OCI-LY7 (cell line): ENCODE data around the gene ADPRHL1. TPM values are rescaled to one million over a fixed set of nuclear protein-coding genes. Genes with fewer than 3 reads are reported as not detected.
"Not testable (repeated sequence)": the region's sequence is repeated elsewhere in the genome, so short reads cannot be mapped to it uniquely, and the experiment has no call there.

Experiments
- BruUV-seq: library from RNA; stranded (reverse); fragments of 400-500 nt; replicated peaks from 2 replicates; lab custom pipeline; 2021; lab: Mats Ljungman, UMichigan
- CTCF ChIA-PET: fragments of 300-600 bp; sonication (Branson Sonifier 250); formaldehyde crosslinking; loops from one replicate; lab custom pipeline; 2022; ENCODE audit warnings: antibody characterized with exemption; ENCODE audit not compliant: unreplicated experiment; lab: Charles Lee
- POLR2A ChIA-PET: fragments of 300-600 bp; sonication (Branson Sonifier 250); formaldehyde crosslinking; loops from one replicate; lab custom pipeline; 2022; ENCODE audit warnings: antibody characterized with exemption; lab: Charles Lee
- DNase-seq: peaks from one replicate; pipeline ENCODE4 v3.0.0-alpha.2; 2015; ENCODE audit warnings: low spot score
- H2AFZ ChIP-seq: fragments of 200-600 bp; sonication (generic), shearing (Covaris generic); 2 replicates; pipeline ENCODE4 v1.6.1; 2014; ENCODE audit warnings: mild to moderate bottlenecking, antibody characterized with exemption, low read length, moderate library complexity
- H3K27ac ChIP-seq: fragments of 200-600 bp; sonication (generic); 2 replicates; pipeline ENCODE4 v1.5.1; 2014; ENCODE audit warnings: mixed run types, low read depth, mild to moderate bottlenecking, moderate library complexity, low read length, inconsistent platforms; ENCODE audit not compliant: poor library complexity, severe bottlenecking
- H3K36me3 ChIP-seq: fragments of 200-600 bp; sonication (generic); 2 replicates; pipeline ENCODE4 v1.6.1; 2014; ENCODE audit warnings: mild to moderate bottlenecking, antibody characterized with exemption, low read length, moderate library complexity, mixed read lengths; ENCODE audit not compliant: insufficient read depth
- H3K4me1 ChIP-seq: fragments of 200-600 bp; sonication (generic); 2 replicates; pipeline ENCODE4 v1.5.1; 2014; ENCODE audit warnings: mild to moderate bottlenecking, low read length; ENCODE audit not compliant: insufficient read depth, poor library complexity, severe bottlenecking
- H3K4me2 ChIP-seq: fragments of 200-600 bp; sonication (generic); 2 replicates; pipeline ENCODE4 v1.6.1; 2014; ENCODE audit warnings: mild to moderate bottlenecking, low read length
- H3K4me3 ChIP-seq: fragments of 200-600 bp; sonication (generic); 2 replicates; pipeline ENCODE4 v1.5.1; 2014; ENCODE audit warnings: mild to moderate bottlenecking, low read depth, low read length; ENCODE audit not compliant: poor library complexity, severe bottlenecking
- H3K79me2 ChIP-seq: fragments of 200-600 bp; sonication (generic); 2 replicates; pipeline ENCODE4 v1.6.1; 2016; ENCODE audit warnings: low read depth, mild to moderate bottlenecking, low read length, moderate library complexity, mixed read lengths; ENCODE audit not compliant: insufficient read depth
- H3K9me2 ChIP-seq: fragments of 200-600 bp; sonication (generic); 2 replicates; pipeline ENCODE4 v1.6.1; 2016; ENCODE audit warnings: mild to moderate bottlenecking, low read length, mixed read lengths; ENCODE audit not compliant: insufficient read depth
- H3K9me3 ChIP-seq: fragments of 200-600 bp; sonication (generic); 2 replicates; pipeline ENCODE4 v1.6.1; 2014; ENCODE audit warnings: mild to moderate bottlenecking, mixed run types, low read length, mixed read lengths
- H4K20me1 ChIP-seq: fragments of 200-600 bp; sonication (generic); 2 replicates; pipeline ENCODE4 v1.6.1; 2014; ENCODE audit warnings: mild to moderate bottlenecking, antibody characterized with exemption, low read length, moderate library complexity, mixed read lengths; ENCODE audit not compliant: insufficient read depth
- CTCF ChIP-seq: fragments of 200-600 bp; sonication (generic); conservative IDR thresholded peaks from 2 replicates; pipeline ENCODE4 v1.5.1; 2014; ENCODE audit warnings: mild to moderate bottlenecking, antibody characterized with exemption, low read length, moderate library complexity, mixed read lengths
- EZH2phosphoT487 ChIP-seq: fragments of 200-600 bp; sonication (generic); IDR thresholded peaks from 2 replicates; pipeline ENCODE4 v1.6.1; 2018; ENCODE audit warnings: low read depth, borderline replicate concordance, mild to moderate bottlenecking, mixed run types, antibody characterized with exemption, low read length, moderate library complexity, mixed read lengths
- intact Hi-C: fragments of 100-400 bp; cut with micrococcal nuclease; formaldehyde crosslinking; loops from one replicate; pipeline ENCODE4 v1.10.0; 2022; ENCODE audit not compliant: unreplicated experiment
- total RNA-seq, 2 experiments: library from RNA; depleted of rRNA in 1 of 2; stranded (reverse); fragments of >200 nt in 1 of 2; shearing (Covaris generic) in 1 of 2; gene quantifications; 2 replicates each; pipeline ENCODE4 v1.2.3, GENCODE V29; 2014 to 2022

Gene ADPRHL1
- total RNA-seq, 2 experiments from 2014 or later = 2.5 to 6.2 TPM

- Histone ChIP-seq H3K4me2 (no peak overlapping the region), H2AFZ (no peak overlapping the region), H3K9me2 (no peaks in the 10 kb centered on the region), H3K27ac (no peak overlapping the region), H3K4me3 (no peak overlapping the region), H3K4me1 (peaks cover 5% of the 10 kb centered on the region), H3K36me3 (no peaks in the 10 kb centered on the region), H4K20me1 (no peaks in the 10 kb centered on the region), H3K9me3 (no peaks in the 10 kb centered on the region), H3K79me2 (no peaks in the 10 kb centered on the region)
- no TSS peak for BruUV-seq
- ChIA-PET POLR2A (no interaction called here), CTCF (no interaction called here)
- intact Hi-C loops = loop anchor here (5.0 kb wide), 2 partner anchors 94 to 114 kb away; partner anchors contain the start of gene LAMP1
- no peak for TF ChIP-seq CTCF
- no peak for TF ChIP-seq EZH2phosphoT487
- no peak for DNase-seq
Observed at GRCh38 chr13:113390874-113391497, 62.3 kb downstream of the ADPRHL1 start.

GRCh38 chr13:113389586-113389985 is 63.7 kb downstream of the ADPRHL1 start:
- H3K27ac ChIP-seq, H3K79me2 ChIP-seq, H3K9me3 ChIP-seq, BruUV-seq, DNase-seq, H3K4me1 ChIP-seq, H3K9me2 ChIP-seq, H4K20me1 ChIP-seq, CTCF ChIA-PET, H2AFZ ChIP-seq, H3K4me3 ChIP-seq, H3K36me3 ChIP-seq, intact Hi-C loops, H3K4me2 ChIP-seq, POLR2A ChIA-PET: not testable (repeated sequence)

GRCh38 chr13:113387396-113387795 is 65.9 kb downstream of the ADPRHL1 start:
- Histone ChIP-seq H4K20me1 (no peaks in the 10 kb centered on the region), H3K4me2 (no peak overlapping the region), H3K36me3 (no peaks in the 10 kb centered on the region), H3K4me1 (no peaks in the 10 kb centered on the region), H3K79me2 (no peaks in the 10 kb centered on the region), H3K9me3 (no peaks in the 10 kb centered on the region), H3K27ac (no peak overlapping the region), H2AFZ (no peak overlapping the region), H3K9me2 (no peaks in the 10 kb centered on the region), H3K4me3 (no peak overlapping the region)
- POLR2A ChIA-PET = interaction anchor here (0.5 kb wide), 1 partner anchor 705 kb away, joined by 3 read pairs; no protein-coding TSS in a partner anchor
- no TSS peak for BruUV-seq
- CTCF ChIA-PET = no interaction called here
- TF ChIP-seq CTCF (no peak), EZH2phosphoT487 (no peak)
- intact Hi-C loops = no loop called here
- no peak for DNase-seq
